GM12801 (cell line): ENCODE measurements around the gene KIFC3.

Experiments used
- CTCF ChIP-seq: IDR thresholded peaks from one replicate; pipeline ENCODE4 v1.5.1; 2011; ENCODE audit warnings: control low read depth; ENCODE audit not compliant: insufficient read length; ENCODE audit errors: extremely low read depth

KIFC3 gene

GRCh38 chr16:57822018-57822553 is 19.8 kb upstream of the KIFC3 start:
- TF ChIP-seq CTCF, result no peak

- no peak for TF ChIP-seq CTCF
Measured at GRCh38 chr16:57821149-57821971, 19.1 kb upstream of the KIFC3 start.

- no peak for TF ChIP-seq CTCF
Measured at GRCh38 chr16:57818377-57819064, 16.2 kb upstream of the KIFC3 start.

- TF ChIP-seq CTCF, result no peak
Measured at GRCh38 chr16:57817680-57818079, 15.4 kb upstream of the KIFC3 start.

- TF ChIP-seq CTCF, result no peak
Measured at GRCh38 chr16:57815987-57816745, 13.9 kb upstream of the KIFC3 start.

- TF ChIP-seq CTCF, result no peak
Measured at GRCh38 chr16:57814896-57815295, 12.6 kb upstream of the KIFC3 start.

GRCh38 chr16:57813466-57813865 is 11.2 kb upstream of the KIFC3 start:
- no peak for TF ChIP-seq CTCF
